Activated CD4-positive, alpha-beta T cell treated with anti-CD3 and anti-CD28 coated beads, Interleukin-2, amount 10 ng/mL, durations not matched to agents 24 days and 14 days (primary cell): ENCODE measurements around the gene EID2B. TPM values are rescaled to one million over a fixed set of nuclear protein-coding genes. Genes with fewer than 3 reads are reported as not detected.
A peak's percentile ranks its signal among the peaks of the same experiment; 100 is the strongest.

Experiments
- DNase-seq: peaks from one replicate; pipeline ENCODE4 v3.0.0; 2022
- H3K27ac Mint-ChIP-seq: one replicate; pipeline ENCODE4 v1.8.0; 2022; ENCODE audit warnings: mild to moderate bottlenecking, mixed read lengths
- H3K27me3 Mint-ChIP-seq: one replicate; pipeline ENCODE4 v1.8.0; 2022; ENCODE audit warnings: mixed read lengths
- H3K36me3 Mint-ChIP-seq: one replicate; pipeline ENCODE4 v1.8.0; 2022; ENCODE audit warnings: low read depth, mild to moderate bottlenecking, mixed read lengths
- H3K4me1 Mint-ChIP-seq: one replicate; pipeline ENCODE4 v1.8.0; 2021; ENCODE audit warnings: mixed read lengths
- H3K4me3 Mint-ChIP-seq: one replicate; pipeline ENCODE4 v1.8.0; 2022; ENCODE audit warnings: mild to moderate bottlenecking, moderate library complexity, mixed read lengths
- H3K9me3 Mint-ChIP-seq: one replicate; pipeline ENCODE4 v1.8.0; 2021; ENCODE audit warnings: mixed read lengths
- intact Hi-C: fragments of 100-400 bp; cut with micrococcal nuclease; formaldehyde crosslinking; loops from one replicate; pipeline ENCODE4 v1.15.1; 2023
- total RNA-seq: library from RNA; stranded (reverse); gene quantifications from 2 replicates; pipeline ENCODE4 v1.2.3, GENCODE V29; 2022

EID2B gene
- total RNA-seq, 1 donor from 2014 or later = 3.4 TPM

DNA sequence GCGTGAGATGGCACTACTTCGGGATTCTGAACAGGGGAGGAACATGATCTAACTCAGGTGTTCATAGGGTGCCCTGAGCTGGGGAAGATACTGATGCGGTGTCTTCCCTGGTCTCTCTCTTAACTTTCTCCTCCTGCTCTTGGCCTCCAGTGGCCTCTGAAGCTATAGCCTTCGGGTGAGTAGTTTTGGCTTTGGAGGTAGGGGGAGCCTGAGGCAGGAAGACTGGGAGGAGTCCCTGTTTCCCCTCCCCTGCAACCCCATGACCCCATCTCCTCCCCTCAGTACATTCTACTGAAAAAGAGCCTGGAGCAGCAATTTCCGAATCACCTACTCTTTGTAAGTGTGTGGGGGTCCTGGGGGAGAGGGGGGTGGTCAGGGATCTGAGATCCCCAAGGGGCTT, 14.2 kb downstream of the EID2B start:
- H3K27ac Mint-ChIP-seq = no peak overlapping the region
- no peak for DNase-seq
- no peak overlapping the region for H3K4me3 Mint-ChIP-seq
- H3K4me1 Mint-ChIP-seq = peaks cover 9% of the 10 kb centered on the region
- no peaks in the 10 kb centered on the region for H3K9me3 Mint-ChIP-seq
- intact Hi-C loops = no loop called here
- peaks cover 2% of the 10 kb centered on the region for H3K36me3 Mint-ChIP-seq
- peaks cover 45% of the 10 kb centered on the region for H3K27me3 Mint-ChIP-seq

GRCh38 chr19:39517432-39517831, 15.2 kb downstream of the EID2B start:
- H3K27ac Mint-ChIP-seq = no peak overlapping the region
- H3K9me3 Mint-ChIP-seq = no peaks in the 10 kb centered on the region
- H3K4me1 Mint-ChIP-seq = peaks cover 9% of the 10 kb centered on the region
- H3K4me3 Mint-ChIP-seq = no peak overlapping the region
- DNase-seq = no peak
- H3K27me3 Mint-ChIP-seq = peaks cover 51% of the 10 kb centered on the region
- intact Hi-C loops = no loop called here
- H3K36me3 Mint-ChIP-seq = peaks cover 2% of the 10 kb centered on the region

DNA sequence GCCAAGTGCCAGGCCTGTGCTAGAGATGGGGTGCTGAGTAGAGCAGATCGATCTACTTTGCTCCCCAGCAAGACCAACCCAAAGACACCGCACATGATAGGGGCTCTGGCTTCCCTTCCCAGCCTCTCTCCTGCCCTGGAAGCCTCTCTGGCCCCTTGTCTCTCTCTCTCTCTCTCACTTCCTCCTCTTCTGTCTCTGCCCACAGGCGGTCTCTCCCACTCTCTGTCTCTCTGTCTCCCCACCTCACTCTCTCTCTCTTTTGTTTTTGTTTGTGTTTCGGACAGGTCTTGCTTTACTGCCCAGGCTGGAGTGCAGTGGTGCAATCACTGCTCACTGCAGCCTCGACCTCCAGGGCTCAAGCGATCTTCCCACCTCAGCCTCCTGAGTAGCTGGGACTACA, 16.4 kb downstream of the EID2B start:
- Mint-ChIP-seq H3K4me3 (peak overlapping the region; percentile 46), H3K4me1 (peaks cover 9% of the 10 kb centered on the region), H3K9me3 (no peaks in the 10 kb centered on the region), H3K36me3 (peaks cover 2% of the 10 kb centered on the region), H3K27ac (no peak overlapping the region), H3K27me3 (peaks cover 53% of the 10 kb centered on the region)
- no peak for DNase-seq
- intact Hi-C loops = no loop called here

DNA sequence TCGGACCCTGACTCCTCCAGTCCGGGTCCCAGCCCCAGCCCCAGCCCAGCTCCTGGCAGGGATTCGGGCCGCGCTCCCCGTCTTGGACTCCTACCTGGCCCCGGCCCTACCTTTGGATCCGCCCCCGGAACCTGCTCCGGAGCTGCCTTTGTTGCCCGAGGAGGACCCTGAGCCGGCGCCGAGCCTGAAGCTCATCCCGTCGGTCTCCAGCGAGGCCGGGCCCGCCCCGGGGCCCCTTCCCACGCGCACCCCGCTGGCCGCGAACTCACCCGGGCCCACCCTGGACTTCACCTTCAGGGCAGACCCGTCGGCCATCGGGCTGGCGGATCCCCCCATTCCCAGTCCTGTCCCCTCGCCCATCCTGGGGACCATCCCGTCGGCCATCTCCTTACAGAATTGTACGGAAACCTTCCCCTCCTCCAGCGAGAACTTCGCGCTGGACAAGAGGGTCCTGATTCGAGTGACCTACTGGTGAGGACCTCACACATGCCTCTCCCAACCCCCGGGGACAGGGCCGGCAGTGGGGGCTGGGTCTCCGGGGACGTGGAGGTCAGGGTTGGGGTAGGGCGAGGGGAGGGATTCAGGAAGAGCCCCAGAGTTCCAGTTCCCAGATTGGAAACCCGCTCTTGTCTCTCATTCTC, 17.0 kb downstream of the EID2B start:
- Mint-ChIP-seq H3K4me1 (peaks cover 9% of the 10 kb centered on the region), H3K27ac (no peak overlapping the region), H3K4me3 (peak overlapping the region; percentile 46), H3K9me3 (no peaks in the 10 kb centered on the region), H3K27me3 (peaks cover 53% of the 10 kb centered on the region), H3K36me3 (peaks cover 2% of the 10 kb centered on the region)
- intact Hi-C loops = no loop called here
- peak; percentile 61 for DNase-seq

- Mint-ChIP-seq H3K27me3 (peaks cover 53% of the 10 kb centered on the region), H3K27ac (no peak within 1 kb of the TSS), H3K9me3 (no peaks in the 10 kb centered on the region), H3K36me3 (peaks cover 2% of the 10 kb centered on the region), H3K4me3 (peak within 1 kb of the TSS; percentile 74), H3K4me1 (peaks cover 9% of the 10 kb centered on the region)
- intact Hi-C loops = no loop called here
- no peak for DNase-seq
Measured at GRCh38 chr19:39514840-39515550, 17.7 kb downstream of the EID2B start, which contains the start of gene SELENOV. Gene SELENOV (plus strand): TSS chr19:39515139. CDS start chr19:39515213, 74 bp downstream.

GRCh38 chr19:39512988-39513387, 19.7 kb downstream of the EID2B start:
- Mint-ChIP-seq H3K27ac (no peak overlapping the region), H3K9me3 (no peaks in the 10 kb centered on the region), H3K4me3 (no peak overlapping the region), H3K36me3 (peaks cover 2% of the 10 kb centered on the region), H3K27me3 (peaks cover 56% of the 10 kb centered on the region), H3K4me1 (peaks cover 10% of the 10 kb centered on the region)
- intact Hi-C loops = no loop called here
- DNase-seq = no peak

DNA sequence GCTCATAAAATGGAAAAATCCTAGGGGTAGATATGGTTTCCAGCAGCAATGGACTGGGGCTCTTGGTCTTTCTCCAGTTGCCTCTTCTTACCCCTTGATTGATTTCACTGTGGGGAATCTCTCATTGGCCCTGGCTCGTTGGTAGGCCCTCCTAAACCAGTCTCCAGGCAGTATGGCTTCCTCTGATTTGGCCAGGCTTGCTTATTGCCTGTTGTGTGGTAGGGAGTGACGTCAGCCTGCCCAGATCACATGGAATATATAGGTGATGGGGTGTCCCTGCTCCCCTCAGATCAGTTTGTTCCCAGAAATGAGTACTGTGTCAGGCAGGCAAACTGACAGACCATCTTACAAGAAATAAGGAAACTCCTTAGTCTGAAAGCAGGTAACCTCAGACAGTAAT, 23.4 kb downstream of the EID2B start:
- intact Hi-C loops = no loop called here
- Mint-ChIP-seq H3K4me1 (peaks cover 11% of the 10 kb centered on the region), H3K27ac (no peak overlapping the region), H3K27me3 (peaks cover 52% of the 10 kb centered on the region), H3K9me3 (no peaks in the 10 kb centered on the region), H3K36me3 (no peaks in the 10 kb centered on the region), H3K4me3 (no peak overlapping the region)
- no peak for DNase-seq

GRCh38 chr19:39508629-39509028, 24.0 kb downstream of the EID2B start:
- no peak overlapping the region for H3K4me3 Mint-ChIP-seq
- peaks cover 52% of the 10 kb centered on the region for H3K27me3 Mint-ChIP-seq
- H3K27ac Mint-ChIP-seq = no peak overlapping the region
- no peak for DNase-seq
- intact Hi-C loops = no loop called here
- no peaks in the 10 kb centered on the region for H3K36me3 Mint-ChIP-seq
- H3K9me3 Mint-ChIP-seq = no peaks in the 10 kb centered on the region
- peaks cover 12% of the 10 kb centered on the region for H3K4me1 Mint-ChIP-seq

- intact Hi-C loops = loop anchor here (2.0 kb wide), 1 partner anchor 25 kb away; the partner anchor contains the start of gene EID2B
- H3K4me1 Mint-ChIP-seq = peaks cover 20% of the 10 kb centered on the region
- peak overlapping the region; percentile 85 for H3K4me3 Mint-ChIP-seq
- H3K27me3 Mint-ChIP-seq = peaks cover 51% of the 10 kb centered on the region
- no peaks in the 10 kb centered on the region for H3K36me3 Mint-ChIP-seq
- no peak for DNase-seq
- no peaks in the 10 kb centered on the region for H3K9me3 Mint-ChIP-seq
- H3K27ac Mint-ChIP-seq = no peak overlapping the region
Measured at GRCh38 chr19:39507715-39508364, 24.8 kb downstream of the EID2B start.

DNA sequence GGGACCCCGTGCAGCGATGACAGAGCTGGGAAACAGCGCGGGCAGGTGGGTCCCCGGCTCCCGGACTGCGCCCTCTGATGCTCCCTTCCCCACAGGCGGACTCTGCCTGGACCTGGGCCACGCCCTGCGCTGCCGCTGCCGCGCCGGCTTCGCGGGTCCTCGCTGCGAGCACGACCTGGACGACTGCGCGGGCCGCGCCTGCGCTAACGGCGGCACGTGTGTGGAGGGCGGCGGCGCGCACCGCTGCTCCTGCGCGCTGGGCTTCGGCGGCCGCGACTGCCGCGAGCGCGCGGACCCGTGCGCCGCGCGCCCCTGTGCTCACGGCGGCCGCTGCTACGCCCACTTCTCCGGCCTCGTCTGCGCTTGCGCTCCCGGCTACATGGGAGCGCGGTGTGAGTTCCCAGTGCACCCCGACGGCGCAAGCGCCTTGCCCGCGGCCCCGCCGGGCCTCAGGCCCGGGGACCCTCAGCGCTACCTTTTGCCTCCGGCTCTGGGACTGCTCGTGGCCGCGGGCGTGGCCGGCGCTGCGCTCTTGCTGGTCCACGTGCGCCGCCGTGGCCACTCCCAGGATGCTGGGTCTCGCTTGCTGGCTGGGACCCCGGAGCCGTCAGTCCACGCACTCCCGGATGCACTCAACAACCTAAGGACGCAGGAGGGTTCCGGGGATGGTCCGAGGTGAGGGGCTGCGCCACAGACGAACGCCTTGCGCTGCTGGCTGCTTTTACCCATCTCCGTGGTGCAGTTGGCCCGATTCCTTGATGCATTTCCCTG, 25.5 kb downstream of the EID2B start:
- H3K4me3 Mint-ChIP-seq = peak overlapping the region; percentile 85
- DNase-seq = peak; percentile 87
- peaks cover 49% of the 10 kb centered on the region for H3K27me3 Mint-ChIP-seq
- H3K36me3 Mint-ChIP-seq = no peaks in the 10 kb centered on the region
- peak overlapping the region; percentile 28 for H3K27ac Mint-ChIP-seq
- intact Hi-C loops = loop anchor here (2.0 kb wide), 1 partner anchor 26 kb away; the partner anchor contains the start of gene EID2B
- peaks cover 20% of the 10 kb centered on the region for H3K4me1 Mint-ChIP-seq
- H3K9me3 Mint-ChIP-seq = no peaks in the 10 kb centered on the region

GRCh38 chr19:39506598-39506943, 26.1 kb downstream of the EID2B start:
- intact Hi-C loops = loop anchor here (2.0 kb wide), 1 partner anchor 26 kb away; the partner anchor contains the start of gene EID2B
- Mint-ChIP-seq H3K27me3 (peaks cover 51% of the 10 kb centered on the region), H3K4me1 (peaks cover 20% of the 10 kb centered on the region), H3K4me3 (peak overlapping the region; percentile 68), H3K36me3 (no peaks in the 10 kb centered on the region), H3K9me3 (no peaks in the 10 kb centered on the region), H3K27ac (peak overlapping the region; percentile 61)
- no peak for DNase-seq

GRCh38 chr19:39502640-39503417, 29.8 kb downstream of the EID2B start:
- no peaks in the 10 kb centered on the region for H3K9me3 Mint-ChIP-seq
- H3K4me3 Mint-ChIP-seq = peak overlapping the region; percentile 42
- peaks cover 29% of the 10 kb centered on the region for H3K4me1 Mint-ChIP-seq
- H3K27me3 Mint-ChIP-seq = peaks cover 63% of the 10 kb centered on the region
- intact Hi-C loops = loop anchor here (1.0 to 2.0 kb wide), 2 partner anchors 22 to 63 kb away; partner anchors contain the start of gene TIMM50
- peaks cover 2% of the 10 kb centered on the region for H3K36me3 Mint-ChIP-seq
- H3K27ac Mint-ChIP-seq = no peak overlapping the region
- peak; percentile 95 for DNase-seq

DNA sequence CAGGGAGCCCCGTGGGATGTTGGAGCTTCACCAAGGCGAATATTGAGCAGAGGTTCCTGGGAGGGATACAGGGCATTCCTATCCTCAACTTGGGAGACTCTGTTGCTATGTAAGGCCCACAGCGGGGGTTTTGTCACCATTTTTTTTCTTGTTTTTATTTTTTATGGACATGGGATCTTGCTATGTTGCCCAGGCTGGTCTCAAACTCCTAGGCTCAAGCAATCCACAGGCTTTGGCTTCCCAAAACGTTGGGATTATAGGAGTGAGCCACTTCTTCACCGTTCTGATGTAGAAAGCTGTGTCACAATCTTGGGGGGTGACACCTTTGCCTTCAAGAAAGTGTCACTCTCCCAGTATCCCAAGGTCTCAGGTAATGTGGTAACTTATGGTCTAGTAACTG, 31.3 kb downstream of the EID2B start:
- Mint-ChIP-seq H3K4me1 (peaks cover 25% of the 10 kb centered on the region), H3K9me3 (no peaks in the 10 kb centered on the region), H3K27ac (no peak overlapping the region), H3K4me3 (no peak overlapping the region), H3K36me3 (peaks cover 2% of the 10 kb centered on the region), H3K27me3 (peaks cover 66% of the 10 kb centered on the region)
- intact Hi-C loops = no loop called here
- no peak for DNase-seq
